IMR-90 (cell line): ENCODE results near the gene ALDOA.

Source experiments
- CEBPB ChIP-seq: IDR thresholded peaks from 2 replicates; pipeline ENCODE4 v1.6.1; 2012; ENCODE audit warnings: low read depth, low read length, improper control_type of control experiment
- CHD1 ChIP-seq: IDR thresholded peaks from 2 replicates; pipeline ENCODE4 v1.6.1; 2012; ENCODE audit warnings: low read depth, low read length, improper control_type of control experiment
- TF ChIP-seq, protein P1 (sequence below): conservative IDR thresholded peaks from 2 replicates; pipeline ENCODE4 v1.5.1; 2012; ENCODE audit warnings: mild to moderate bottlenecking, low read depth, low read length, improper control_type of control experiment
- TF ChIP-seq, protein P2 (sequence below): fragments of 150-350 bp; IDR thresholded peaks from 2 replicates; pipeline ENCODE4 v1.6.1; 2016; ENCODE audit warnings: low read depth, mild to moderate bottlenecking, low read length, moderate library complexity, borderline replicate concordance

DNA sequence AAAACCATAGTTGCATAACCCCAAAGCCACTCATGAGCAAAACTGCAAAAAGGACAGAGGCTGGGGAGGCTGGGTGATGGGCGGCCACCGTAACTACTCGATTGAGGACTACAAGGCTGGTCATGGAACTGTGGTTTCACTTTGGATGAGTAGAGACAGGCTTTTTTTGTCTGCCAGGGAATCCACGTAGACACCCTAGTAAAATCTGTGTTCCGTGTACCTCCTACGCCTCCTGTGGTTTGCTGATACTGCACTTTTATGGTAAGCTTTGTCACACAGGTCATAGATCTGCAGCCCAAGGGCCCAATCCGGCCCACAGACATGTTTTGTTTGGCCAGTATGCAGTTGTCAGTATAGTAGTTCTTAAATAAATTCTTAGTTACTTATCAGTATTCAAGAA, 32.3 kb upstream of the ALDOA start:
- TF ChIP-seq, protein P1, sequence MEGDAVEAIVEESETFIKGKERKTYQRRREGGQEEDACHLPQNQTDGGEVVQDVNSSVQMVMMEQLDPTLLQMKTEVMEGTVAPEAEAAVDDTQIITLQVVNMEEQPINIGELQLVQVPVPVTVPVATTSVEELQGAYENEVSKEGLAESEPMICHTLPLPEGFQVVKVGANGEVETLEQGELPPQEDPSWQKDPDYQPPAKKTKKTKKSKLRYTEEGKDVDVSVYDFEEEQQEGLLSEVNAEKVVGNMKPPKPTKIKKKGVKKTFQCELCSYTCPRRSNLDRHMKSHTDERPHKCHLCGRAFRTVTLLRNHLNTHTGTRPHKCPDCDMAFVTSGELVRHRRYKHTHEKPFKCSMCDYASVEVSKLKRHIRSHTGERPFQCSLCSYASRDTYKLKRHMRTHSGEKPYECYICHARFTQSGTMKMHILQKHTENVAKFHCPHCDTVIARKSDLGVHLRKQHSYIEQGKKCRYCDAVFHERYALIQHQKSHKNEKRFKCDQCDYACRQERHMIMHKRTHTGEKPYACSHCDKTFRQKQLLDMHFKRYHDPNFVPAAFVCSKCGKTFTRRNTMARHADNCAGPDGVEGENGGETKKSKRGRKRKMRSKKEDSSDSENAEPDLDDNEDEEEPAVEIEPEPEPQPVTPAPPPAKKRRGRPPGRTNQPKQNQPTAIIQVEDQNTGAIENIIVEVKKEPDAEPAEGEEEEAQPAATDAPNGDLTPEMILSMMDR, result no peak
- TF ChIP-seq, protein P2, sequence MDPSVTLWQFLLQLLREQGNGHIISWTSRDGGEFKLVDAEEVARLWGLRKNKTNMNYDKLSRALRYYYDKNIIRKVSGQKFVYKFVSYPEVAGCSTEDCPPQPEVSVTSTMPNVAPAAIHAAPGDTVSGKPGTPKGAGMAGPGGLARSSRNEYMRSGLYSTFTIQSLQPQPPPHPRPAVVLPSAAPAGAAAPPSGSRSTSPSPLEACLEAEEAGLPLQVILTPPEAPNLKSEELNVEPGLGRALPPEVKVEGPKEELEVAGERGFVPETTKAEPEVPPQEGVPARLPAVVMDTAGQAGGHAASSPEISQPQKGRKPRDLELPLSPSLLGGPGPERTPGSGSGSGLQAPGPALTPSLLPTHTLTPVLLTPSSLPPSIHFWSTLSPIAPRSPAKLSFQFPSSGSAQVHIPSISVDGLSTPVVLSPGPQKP, result no peak
- TF ChIP-seq CEBPB (no peak), CHD1 (no peak)
